Peyer's patch (tissue), 4 donors: ENCODE measurements around the gene TDRD9. TPM values are rescaled to one million over a fixed set of nuclear protein-coding genes. Genes with fewer than 3 reads are reported as not detected.
"Not testable (repeated sequence)": the region's sequence is repeated elsewhere in the genome, so short reads cannot be mapped to it uniquely, and the experiment has no call there.

Experiments used
- DNase-seq, 3 donors: peaks; one replicate each; pipeline ENCODE4 v3.0.0-alpha.2; 2017 to 2019
- H3K27ac ChIP-seq, 4 donors: fragments of 200-600 bp; sonication (generic); one replicate each; pipeline ENCODE4 v1.5.1; 2016 to 2019
- H3K27me3 ChIP-seq, 2 donors: fragments of 200-600 bp; sonication (generic); one replicate each; pipeline ENCODE4 v1.5.1; 2019
- H3K36me3 ChIP-seq, 3 donors: fragments of 200-600 bp; sonication (generic); one replicate each; pipeline ENCODE4 v1.5.1; 2016 to 2019
- H3K4me1 ChIP-seq, 4 donors: fragments of 200-600 bp; sonication (generic); one replicate each; pipeline ENCODE4 v1.5.1; 2016 to 2019
- H3K4me3 ChIP-seq, 4 donors: fragments of 200-600 bp; sonication (generic); 1 replicate in 3 of 4; 2 replicates in 1 of 4; pipeline ENCODE4 v1.5.1; 2016 to 2019; ENCODE audit warnings: mild to moderate bottlenecking in 1 of 4
- H3K9me3 ChIP-seq, 4 donors: fragments of 200-600 bp; sonication (generic); one replicate each; pipeline ENCODE4 v1.5.1; 2016 to 2019; ENCODE audit warnings: mild to moderate bottlenecking in 1 of 4
- POLR2A ChIP-seq, 2 donors: fragments of 450-650 bp; IDR thresholded peaks; one replicate each; pipeline ENCODE4 v1.5.1; 2017; ENCODE audit warnings: antibody characterized with exemption in 2 of 2, mild to moderate bottlenecking in 2 of 2, moderate library complexity in 2 of 2
- total RNA-seq, 4 donors: library from RNA; depleted of rRNA; stranded (reverse); fragments of >200 nt; gene quantifications; one replicate each; pipeline ENCODE4 v1.1.0, GENCODE V29; 2016
- TF ChIP-seq, protein P1 (sequence below), 6 experiments: fragments of 450-650 bp in 4 of 6; fragments of 200-600 bp in 2 of 6; sonication (generic) in 1 of 6; IDR thresholded peaks; one replicate each; pipeline ENCODE4 v1.5.1; 2017 to 2019; ENCODE audit warnings: antibody characterized with exemption in 6 of 6, mild to moderate bottlenecking in 3 of 6, moderate library complexity in 1 of 6

Gene TDRD9
- total RNA-seq, 4 donors from 2014 or later, result 0.40 TPM; not detected in 3

GRCh38 chr14:103886304-103887169 is 41.7 kb upstream of the TDRD9 start:
- Histone ChIP-seq H3K4me1 (peaks cover 0 to 47% (median 8%) of the 10 kb centered on the region in 4 donors), H3K9me3 (no peaks in the 10 kb centered on the region)

GRCh38 chr14:103887170-103887501 is 41.1 kb upstream of the TDRD9 start:
- no peak for TF ChIP-seq POLR2A (IDR thresholded peaks at IDR 0.05)
- TF ChIP-seq, protein P1, sequence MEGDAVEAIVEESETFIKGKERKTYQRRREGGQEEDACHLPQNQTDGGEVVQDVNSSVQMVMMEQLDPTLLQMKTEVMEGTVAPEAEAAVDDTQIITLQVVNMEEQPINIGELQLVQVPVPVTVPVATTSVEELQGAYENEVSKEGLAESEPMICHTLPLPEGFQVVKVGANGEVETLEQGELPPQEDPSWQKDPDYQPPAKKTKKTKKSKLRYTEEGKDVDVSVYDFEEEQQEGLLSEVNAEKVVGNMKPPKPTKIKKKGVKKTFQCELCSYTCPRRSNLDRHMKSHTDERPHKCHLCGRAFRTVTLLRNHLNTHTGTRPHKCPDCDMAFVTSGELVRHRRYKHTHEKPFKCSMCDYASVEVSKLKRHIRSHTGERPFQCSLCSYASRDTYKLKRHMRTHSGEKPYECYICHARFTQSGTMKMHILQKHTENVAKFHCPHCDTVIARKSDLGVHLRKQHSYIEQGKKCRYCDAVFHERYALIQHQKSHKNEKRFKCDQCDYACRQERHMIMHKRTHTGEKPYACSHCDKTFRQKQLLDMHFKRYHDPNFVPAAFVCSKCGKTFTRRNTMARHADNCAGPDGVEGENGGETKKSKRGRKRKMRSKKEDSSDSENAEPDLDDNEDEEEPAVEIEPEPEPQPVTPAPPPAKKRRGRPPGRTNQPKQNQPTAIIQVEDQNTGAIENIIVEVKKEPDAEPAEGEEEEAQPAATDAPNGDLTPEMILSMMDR (IDR thresholded peaks at IDR 0.05), result no peak
- no peaks in the 10 kb centered on the region for H3K36me3 ChIP-seq
- DNase-seq, result no peak
- H3K27me3 ChIP-seq, result no peaks in the 10 kb centered on the region
- no peaks in the 10 kb centered on the region for H3K9me3 ChIP-seq
- no peak overlapping the region for H3K4me3 ChIP-seq
- H3K27ac ChIP-seq, result no peak overlapping the region
- H3K4me1 ChIP-seq, result peaks cover 0 to 41% (median 8%) of the 10 kb centered on the region in 4 donors

More at GRCh38 chr14:103886304-103887169, 41.7 kb upstream of the TDRD9 start:
- Histone ChIP-seq H3K27me3 (no peaks in the 10 kb centered on the region), H3K4me3 (no peak overlapping the region), H3K36me3 (no peaks in the 10 kb centered on the region), H3K27ac (no peak overlapping the region)
- TF ChIP-seq, protein P1 (IDR thresholded peaks at IDR 0.05), result no peak
- TF ChIP-seq POLR2A (IDR thresholded peaks at IDR 0.05), result no peak
- no peak for DNase-seq

DNA sequence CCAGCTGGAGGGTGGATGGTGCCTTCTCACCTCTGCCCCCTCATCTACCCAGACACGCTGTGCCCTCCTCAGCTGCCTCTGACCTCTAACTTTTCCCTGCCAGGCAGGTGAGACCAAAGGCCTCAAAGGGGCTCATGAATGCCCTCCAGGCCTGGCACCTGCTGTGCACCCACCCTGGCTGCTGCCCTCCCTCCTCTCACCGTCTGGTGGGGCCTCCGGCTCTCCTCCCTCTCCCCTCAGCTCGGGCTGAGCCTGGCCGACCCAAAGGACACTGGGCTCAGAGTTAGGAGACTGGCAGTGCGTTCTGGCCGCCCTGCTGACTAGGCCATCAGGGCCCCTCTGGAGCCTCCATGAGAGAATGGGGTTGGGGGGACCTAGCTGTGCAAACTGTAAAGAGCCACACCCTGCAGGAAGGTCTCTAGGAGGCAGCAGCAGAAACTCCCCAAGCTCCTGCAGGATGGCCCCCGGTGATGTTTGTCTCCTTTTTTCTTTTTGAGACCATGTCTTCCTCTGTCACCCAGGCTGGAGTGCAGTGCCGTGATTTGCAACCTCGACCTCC is 40.6 kb upstream of the TDRD9 start:
- no peak overlapping the region for H3K4me3 ChIP-seq
- TF ChIP-seq, protein P1 (IDR thresholded peaks at IDR 0.05), result no peak
- no peak for TF ChIP-seq POLR2A (IDR thresholded peaks at IDR 0.05)
- peaks cover 0 to 36% (median 6%) of the 10 kb centered on the region in 4 donors for H3K4me1 ChIP-seq
- peak overlapping the region in 3 of 4 donors; percentile 77 to 94 (median 84) for H3K27ac ChIP-seq
- no peaks in the 10 kb centered on the region for H3K27me3 ChIP-seq
- H3K9me3 ChIP-seq, result no peaks in the 10 kb centered on the region
- H3K36me3 ChIP-seq, result no peaks in the 10 kb centered on the region
- DNase-seq, result no peak

- H3K9me3 ChIP-seq, H3K36me3 ChIP-seq, DNase-seq, H3K4me3 ChIP-seq, H3K27me3 ChIP-seq: not testable (repeated sequence)
- H3K4me1 ChIP-seq, result peaks cover 0 to 28% (median 5%) of the 10 kb centered on the region in 4 donors
- H3K27ac ChIP-seq, result peak overlapping the region in 3 of 4 donors; percentile 65 to 84 (median 82)
These were observed 39.3 kb upstream of the TDRD9 start for GRCh38 chr14:103889002-103889312.

- peak in 2 of 3 donors; percentile 73 to 78 for DNase-seq
- no peaks in the 10 kb centered on the region for H3K36me3 ChIP-seq
- H3K9me3 ChIP-seq, result no peaks in the 10 kb centered on the region
- peak overlapping the region; percentile 27 to 84 (median 74) for H3K27ac ChIP-seq
- no peak for TF ChIP-seq POLR2A (IDR thresholded peaks at IDR 0.05)
- TF ChIP-seq, protein P1 (IDR thresholded peaks at IDR 0.05), result no peak
- H3K27me3 ChIP-seq, result no peaks in the 10 kb centered on the region
- H3K4me3 ChIP-seq, result no peak overlapping the region
- peaks cover 0 to 34% (median 7%) of the 10 kb centered on the region in 4 donors for H3K4me1 ChIP-seq
These were observed 38.8 kb upstream of the TDRD9 start for GRCh38 chr14:103889313-103890051.

DNA sequence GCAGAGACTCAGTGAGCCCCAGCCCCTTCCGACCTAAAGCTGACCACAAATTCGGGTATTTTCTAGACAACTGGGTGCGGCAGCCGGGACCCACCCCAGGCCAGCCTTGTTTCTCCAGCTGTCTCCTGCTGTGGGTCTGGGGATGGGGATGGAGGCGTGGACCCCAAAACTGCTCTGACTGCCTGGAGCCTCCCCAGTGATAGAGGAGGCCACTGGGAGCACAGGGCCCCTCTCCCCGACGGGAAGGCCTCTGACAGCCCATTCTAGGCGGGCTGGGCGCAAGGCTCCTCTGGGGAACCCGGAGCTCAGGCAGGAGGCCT is 38.2 kb upstream of the TDRD9 start:
- no peak for DNase-seq
- no peaks in the 10 kb centered on the region for H3K27me3 ChIP-seq
- H3K9me3 ChIP-seq, result no peaks in the 10 kb centered on the region
- TF ChIP-seq, protein P1 (IDR thresholded peaks at IDR 0.05), result no peak
- no peak for TF ChIP-seq POLR2A (IDR thresholded peaks at IDR 0.05)
- peak overlapping the region; percentile 27 to 84 (median 74) for H3K27ac ChIP-seq
- no peak overlapping the region for H3K4me3 ChIP-seq
- peaks cover 0 to 39% (median 9%) of the 10 kb centered on the region in 4 donors for H3K4me1 ChIP-seq
- no peaks in the 10 kb centered on the region for H3K36me3 ChIP-seq
